Endothelial cell of umbilical vein (primary cell): ENCODE data around the gene HMGXB4. TPM values are rescaled to one million over a fixed set of nuclear protein-coding genes. Genes with fewer than 3 reads are reported as not detected.

Source experiments
- BruUV-seq: library from RNA; stranded (reverse); fragments of 400-500 nt; replicated peaks from 2 replicates; lab custom pipeline; 2021; lab: Mats Ljungman, UMichigan
- CTCF ChIA-PET: fragments of 300-600, 350-600 bp; sonication (Branson Sonifier 250); formaldehyde crosslinking; loops from one replicate; lab custom pipeline; 2021; ENCODE audit warnings: antibody characterized with exemption, inconsistent platforms; lab: Charles Lee
- POLR2A ChIA-PET: fragments of 300-600, 350-600 bp; sonication (Branson Sonifier 250); formaldehyde crosslinking; loops from one replicate; lab custom pipeline; 2021; ENCODE audit warnings: antibody characterized with exemption, inconsistent platforms; lab: Charles Lee
- DNase-seq: peaks from one replicate; pipeline ENCODE4 v3.0.0-alpha.2; 2011; ENCODE audit warnings: low read depth, low spot score
- FAIRE-seq: peaks from 2 replicates; lab custom pipeline; 2011; peaks lifted over from hg19 to GRCh38; lab: Jason Lieb, UNC
- H2AFZ ChIP-seq: 2 replicates; pipeline ENCODE4 v1.6.0; 2012; ENCODE audit warnings: low read depth, low read length, control low read depth, inconsistent platforms
- H3K27ac ChIP-seq: 2 replicates; pipeline ENCODE4 v1.5.1; 2011; ENCODE audit warnings: low read depth, mild to moderate bottlenecking, control low read depth, low read length, moderate library complexity; ENCODE audit not compliant: insufficient read depth
- H3K27me3 ChIP-seq, 2 experiments: 2 replicates each; pipeline versions ENCODE4 v1.6.0 to v1.6.1; 2011; ENCODE audit warnings: low read length in 2 of 2, mixed read lengths in 1 of 2; ENCODE audit not compliant: control insufficient read depth in 2 of 2, insufficient read depth in 2 of 2
- H3K36me3 ChIP-seq, 2 experiments: 2 replicates in 1 of 2; 3 replicates in 1 of 2; pipeline ENCODE4 v1.5.1; 2011; ENCODE audit warnings: low read length in 2 of 2, mild to moderate bottlenecking in 1 of 2, moderate library complexity in 1 of 2; ENCODE audit not compliant: control insufficient read depth in 2 of 2, insufficient read depth in 2 of 2; ENCODE audit errors: extremely low read depth in 1 of 2
- H3K4me1 ChIP-seq: 3 replicates; pipeline ENCODE4 v1.5.1; 2011; ENCODE audit warnings: mild to moderate bottlenecking, low read length; ENCODE audit not compliant: control insufficient read depth, insufficient read depth; ENCODE audit errors: extremely low read depth
- H3K4me2 ChIP-seq: 2 replicates; pipeline ENCODE4 v1.6.1; 2011; ENCODE audit warnings: low read length, control low read depth, mixed read lengths; ENCODE audit not compliant: insufficient read depth
- H3K4me3 ChIP-seq, 3 experiments: fragments of 200-600 bp in 1 of 3; sonication (generic), shearing (Covaris generic) in 1 of 3; replicated peaks in 1 of 3; 2 replicates each; pipeline ENCODE4 v1.5.1; 2011 to 2016; ENCODE audit warnings: control low read depth in 3 of 3, low read length in 3 of 3, mild to moderate bottlenecking in 2 of 3, inconsistent platforms in 1 of 3, low read depth in 1 of 3, moderate library complexity in 1 of 3; ENCODE audit not compliant: insufficient read depth in 1 of 3
- H3K79me2 ChIP-seq: 2 replicates; pipeline ENCODE4 v1.6.0; 2012; ENCODE audit warnings: low read length, inconsistent platforms; ENCODE audit not compliant: control insufficient read depth, insufficient read depth
- H3K9ac ChIP-seq: replicated peaks from 2 replicates; pipeline ENCODE3; 2011; ENCODE audit warnings: low read length, control low read depth; ENCODE audit not compliant: insufficient read depth; ENCODE audit errors: extremely low read depth
- H3K9me1 ChIP-seq: replicated peaks from 3 replicates; pipeline ENCODE4 v1.6.0; 2011; ENCODE audit warnings: mild to moderate bottlenecking, low read length; ENCODE audit not compliant: control insufficient read depth, insufficient read depth; ENCODE audit errors: extremely low read depth
- H3K9me3 ChIP-seq: replicated peaks from 2 replicates; pipeline ENCODE4 v1.5.1; 2012; ENCODE audit warnings: low read length, inconsistent platforms; ENCODE audit not compliant: control insufficient read depth, insufficient read depth
- H4K20me1 ChIP-seq: replicated peaks from 2 replicates; pipeline ENCODE3; 2011; ENCODE audit warnings: mild to moderate bottlenecking, low read length; ENCODE audit not compliant: control insufficient read depth, insufficient read depth; ENCODE audit errors: extremely low read depth
- EZH2 ChIP-seq: IDR thresholded peaks from 2 replicates; pipeline ENCODE4 v1.6.1; 2012; ENCODE audit warnings: borderline replicate concordance, low read depth, mild to moderate bottlenecking, moderate library complexity, low read length, inconsistent platforms; ENCODE audit not compliant: severe bottlenecking
- FOS ChIP-seq: IDR thresholded peaks from 2 replicates; pipeline ENCODE4 v1.6.1; 2011; ENCODE audit warnings: mild to moderate bottlenecking, low read length, moderate library complexity, borderline replicate concordance; ENCODE audit not compliant: insufficient read depth
- GATA2 ChIP-seq: IDR thresholded peaks from 2 replicates; pipeline ENCODE4 v1.7.0; 2011; ENCODE audit warnings: low read depth, mild to moderate bottlenecking, moderate library complexity, mixed read lengths, low read length; ENCODE audit not compliant: insufficient read length, insufficient read depth
- JUN ChIP-seq: IDR thresholded peaks from 2 replicates; pipeline ENCODE4 v1.6.1; 2011; ENCODE audit warnings: borderline replicate concordance, low read depth; ENCODE audit not compliant: insufficient read length, insufficient read depth
- MAX ChIP-seq: IDR thresholded peaks from 2 replicates; pipeline ENCODE4 v1.6.1; 2011; ENCODE audit not compliant: insufficient read depth, insufficient read length
- MYC ChIP-seq: IDR thresholded peaks from one replicate; pipeline ENCODE4 v1.6.1; 2011; ENCODE audit warnings: mild to moderate bottlenecking, low read depth, low read length
- POLR2A ChIP-seq: IDR thresholded peaks from 2 replicates; pipeline ENCODE4 v1.6.1; 2012; ENCODE audit warnings: low read depth, mild to moderate bottlenecking, control low read depth, low read length
- POLR2AphosphoS5 ChIP-seq: IDR thresholded peaks from 2 replicates; pipeline ENCODE4 v1.6.1; 2012; ENCODE audit warnings: low read depth, mild to moderate bottlenecking, control low read depth, low read length, moderate library complexity; ENCODE audit not compliant: insufficient read depth
- dilution Hi-C: fragments of 300-500 bp; cut with MboI; formaldehyde crosslinking; loops from one replicate; pipeline ENCODE4 v1.15.0; 2019; ENCODE audit warnings: low sequenced_read_pairs; ENCODE audit not compliant: extremely low pct_ligation_motif_present
- intact Hi-C: fragments of 100-400 bp; cut with micrococcal nuclease; formaldehyde crosslinking; loops from one replicate; pipeline ENCODE4 v1.10.0; 2022
- microRNA-seq: library from miRNA; unstranded; fragments of <30 nt; microRNA quantifications from one replicate; pipeline ENCODE4 v1.2.0, GENCODE V29; 2021; ENCODE audit warnings: borderline number of aligned reads, borderline replicate concordance
- polyA plus RNA-seq, 4 experiments: library from polyadenylated mRNA; depleted of rRNA in 3 of 4; stranded (reverse) in 3 of 4; unstranded in 1 of 4; fragments of >200 nt; gene quantifications; 2 replicates each; pipeline versions ENCODE4 v1.2.1 to v1.2.3, GENCODE V29; 2011 to 2012; ENCODE audit warnings: missing spikeins in 1 of 4
- small RNA-seq: library from RNA; depleted of rRNA; stranded (forward); fragments of <200 nt; gene quantifications from one replicate; pipeline ENCODE3, GENCODE V24; 2012; ENCODE audit warnings: low replicate concordance, low read depth; ENCODE audit not compliant: insufficient read depth, insufficient read length
- total RNA-seq: library from RNA; stranded (reverse); gene quantifications from 2 replicates; pipeline ENCODE4 v1.2.3, GENCODE V29; 2021
- TF ChIP-seq, protein P1 (sequence below), 2 donors: IDR thresholded peaks; 1 replicate in 1 of 2; 2 replicates in 1 of 2; pipeline ENCODE4 v1.5.1; 2011; ENCODE audit warnings: low read length in 2 of 2, mild to moderate bottlenecking in 2 of 2, moderate library complexity in 2 of 2, control low read depth in 1 of 2, inconsistent platforms in 1 of 2, low read depth in 1 of 2; ENCODE audit not compliant: insufficient read depth in 1 of 2; ENCODE audit errors: extremely low read depth in 1 of 2

The HMGXB4 gene
- total and polyA plus RNA-seq, 2 donors (not counting 3 experiments of a cell fraction or from before 2014, with no cell fraction given), result 12.2 to 30.5 TPM

GRCh38 chr22:35344956-35345690 lies 87.8 kb downstream of the HMGXB4 start:
- TF ChIP-seq JUN (no peak), MAX (no peak), POLR2A (no peak), EZH2 (no peak), GATA2 (no peak), FOS (no peak), MYC (no peak), POLR2AphosphoS5 (no peak)
- TF ChIP-seq, protein P1, sequence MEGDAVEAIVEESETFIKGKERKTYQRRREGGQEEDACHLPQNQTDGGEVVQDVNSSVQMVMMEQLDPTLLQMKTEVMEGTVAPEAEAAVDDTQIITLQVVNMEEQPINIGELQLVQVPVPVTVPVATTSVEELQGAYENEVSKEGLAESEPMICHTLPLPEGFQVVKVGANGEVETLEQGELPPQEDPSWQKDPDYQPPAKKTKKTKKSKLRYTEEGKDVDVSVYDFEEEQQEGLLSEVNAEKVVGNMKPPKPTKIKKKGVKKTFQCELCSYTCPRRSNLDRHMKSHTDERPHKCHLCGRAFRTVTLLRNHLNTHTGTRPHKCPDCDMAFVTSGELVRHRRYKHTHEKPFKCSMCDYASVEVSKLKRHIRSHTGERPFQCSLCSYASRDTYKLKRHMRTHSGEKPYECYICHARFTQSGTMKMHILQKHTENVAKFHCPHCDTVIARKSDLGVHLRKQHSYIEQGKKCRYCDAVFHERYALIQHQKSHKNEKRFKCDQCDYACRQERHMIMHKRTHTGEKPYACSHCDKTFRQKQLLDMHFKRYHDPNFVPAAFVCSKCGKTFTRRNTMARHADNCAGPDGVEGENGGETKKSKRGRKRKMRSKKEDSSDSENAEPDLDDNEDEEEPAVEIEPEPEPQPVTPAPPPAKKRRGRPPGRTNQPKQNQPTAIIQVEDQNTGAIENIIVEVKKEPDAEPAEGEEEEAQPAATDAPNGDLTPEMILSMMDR (IDR thresholded peaks at IDR 0.05; ENCODE audit: extremely low read depth in 1 of 2, insufficient read depth in 1 of 2, low read depth in 1 of 2, low read length in 2 of 2), result no peak
- ChIA-PET CTCF (interaction anchor here (1.4 kb wide), 1 partner anchor 238 kb away, joined by 3 read pairs; no protein-coding TSS in a partner anchor), POLR2A (no interaction called here)
- no peak for FAIRE-seq
- intact Hi-C loops, result no loop called here
- Histone ChIP-seq H3K27ac (no peak overlapping the region), H3K36me3 (peaks cover 0 to 16% of the 10 kb centered on the region in 2 experiments), H3K9me3 (no peaks in the 10 kb centered on the region), H3K27me3 (no peaks in the 10 kb centered on the region), H3K79me2 (no peaks in the 10 kb centered on the region), H2AFZ (no peak overlapping the region), H4K20me1 (no peaks in the 10 kb centered on the region), H3K9me1 (no peaks in the 10 kb centered on the region), H3K4me3 (no peak overlapping the region), H3K9ac (no peak overlapping the region), H3K4me2 (no peak overlapping the region), H3K4me1 (no peaks in the 10 kb centered on the region)
- DNase-seq, result no peak
- dilution Hi-C loops, result no loop called here
- no TSS peak for BruUV-seq

Small RNA genes lying within 50 kb of the gene (microRNA-seq; reads per million reads assigned to microRNA genes)
- gene MIR3909 (5.4 reads per million, percentile 12 among the genes with 10 or more reads in this experiment), gene MIR6069 (not detected)

Small RNA genes lying within 50 kb of the gene (small RNA-seq; reads per million reads assigned to genes)
- not detected for gene MIR3909
- gene MIR6069, result not detected
- gene RNU7-167P, result not detected

Other genes with a start within 250 kb of the HMGXB4 start
- not detected in 2 replicates for gene ISX, start 191.3 kb upstream of the HMGXB4 start, total RNA-seq
- not detected in 2 replicates for gene ISX, start 191.3 kb upstream of the HMGXB4 start, polyA plus RNA-seq
- 36.4 and 44.5 TPM in 2 replicates for gene TOM1, start 42.4 kb downstream of the HMGXB4 start, total RNA-seq
- gene TOM1, start 42.4 kb downstream of the HMGXB4 start, polyA plus RNA-seq, result 74.4 and 74.6 TPM in 2 replicates
- gene HMOX1, start 123.6 kb downstream of the HMGXB4 start, total RNA-seq, result 29.2 and 41.1 TPM in 2 replicates
- gene HMOX1, start 123.6 kb downstream of the HMGXB4 start, polyA plus RNA-seq, result 69.1 and 77.4 TPM in 2 replicates
- 111 and 125 TPM in 2 replicates for gene MCM5, start 142.6 kb downstream of the HMGXB4 start, total RNA-seq
- 67.8 and 69.5 TPM in 2 replicates for gene MCM5, start 142.6 kb downstream of the HMGXB4 start, polyA plus RNA-seq